Thyroid gland (tissue), 4 donors: ENCODE measurements around the gene ATP5PB. TPM values are rescaled to one million over a fixed set of nuclear protein-coding genes. Genes with fewer than 3 reads are reported as not detected.

Experiments
- DNase-seq, 2 donors: peaks; one replicate each; pipeline ENCODE4 v3.0.0-alpha.2; 2019
- H3K27ac ChIP-seq, 3 donors: fragments of 200-600 bp; sonication (generic); 1 replicate in 2 of 3; 2 replicates in 1 of 3; pipeline ENCODE4 v1.5.1; 2016 to 2019; ENCODE audit warnings: mild to moderate bottlenecking in 1 of 3, moderate library complexity in 1 of 3
- H3K27me3 ChIP-seq: fragments of 200-600 bp; sonication (generic); one replicate; pipeline ENCODE4 v1.5.1; 2019
- H3K36me3 ChIP-seq, 2 donors: fragments of 200-600 bp; sonication (generic); one replicate each; pipeline ENCODE4 v1.5.1; 2016 to 2019
- H3K4me1 ChIP-seq, 2 donors: fragments of 200-600 bp; sonication (generic); one replicate each; pipeline ENCODE4 v1.5.1; 2017 to 2019
- H3K4me3 ChIP-seq, 3 donors: fragments of 200-600 bp; sonication (generic); replicated peaks in 1 of 3; 1 replicate in 2 of 3; 2 replicates in 1 of 3; pipeline ENCODE4 v1.5.1; 2016; ENCODE audit warnings: mild to moderate bottlenecking in 1 of 3
- H3K9me3 ChIP-seq: fragments of 200-600 bp; sonication (generic); one replicate; pipeline ENCODE4 v1.5.1; 2017
- POLR2A ChIP-seq, 2 donors: fragments of 450-650 bp; IDR thresholded peaks; one replicate each; pipeline ENCODE4 v1.6.1; 2017; ENCODE audit warnings: antibody characterized with exemption in 2 of 2, mild to moderate bottlenecking in 2 of 2, moderate library complexity in 1 of 2
- WGBS, 2 donors: methylation state at CpG; one replicate each; pipeline ENCODE4 v1.1.5; 2017; 5-methylcytosine and 5-hydroxymethylcytosine counted together
- intact Hi-C: fragments of 100-400 bp; cut with DNase I; formaldehyde crosslinking; loops from one replicate; pipeline ENCODE4 v1.15.1; 2023
- total RNA-seq, 4 donors: library from RNA; depleted of rRNA; stranded (reverse); fragments of >200 nt; gene quantifications; one replicate each; pipeline ENCODE4 v1.2.3, GENCODE V29; 2016
- TF ChIP-seq, protein P1 (sequence below), 6 experiments: fragments of 200-600 bp in 3 of 6; fragments of 450-650 bp in 3 of 6; sonication (generic) in 3 of 6; IDR thresholded peaks; one replicate each; pipeline ENCODE4 v1.5.1; 2016 to 2019; ENCODE audit warnings: antibody characterized with exemption in 6 of 6, mild to moderate bottlenecking in 2 of 6, inconsistent platforms in 1 of 6, moderate library complexity in 1 of 6

ATP5PB gene
- total RNA-seq, 4 donors from 2014 or later, result 128 to 252 (median 193) TPM

DNA sequence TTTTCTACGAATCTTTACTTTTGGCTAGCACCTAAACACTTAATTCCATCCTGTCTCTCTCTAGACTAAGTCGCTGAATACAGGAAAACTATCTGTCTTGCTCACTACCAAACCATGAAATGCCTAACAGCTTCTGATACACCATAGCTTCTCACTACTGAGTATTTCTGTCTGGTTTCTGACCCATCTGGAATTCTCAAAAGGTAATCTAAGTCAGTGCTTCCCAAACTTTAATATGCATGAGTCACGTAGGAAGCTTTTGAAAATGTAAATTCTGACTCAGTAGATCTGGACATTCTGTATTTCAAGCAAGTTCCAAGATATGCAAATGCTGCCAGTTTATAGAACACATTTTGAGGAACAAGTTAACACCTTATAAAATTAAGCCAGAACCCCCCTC lies 12.5 kb upstream of the ATP5PB start:
- TF ChIP-seq POLR2A (IDR thresholded peaks at IDR 0.05), result no peak
- no peak for DNase-seq
- Histone ChIP-seq H3K27me3 (no peaks in the 10 kb centered on the region), H3K4me1 (no peaks in the 10 kb centered on the region), H3K4me3 (no peak overlapping the region), H3K36me3 (peaks cover 16 to 31% of the 10 kb centered on the region in 2 donors), H3K27ac (no peak overlapping the region), H3K9me3 (no peaks in the 10 kb centered on the region)
- WGBS, 2 donors, result 60 to 77% methylated on average over 3 of the region's 3 CpGs
- intact Hi-C loops, result no loop called here

GRCh38 chr1:111439461-111440351 lies 9.6 kb upstream of the ATP5PB start:
- WGBS, 2 donors, result 91 to 94% methylated on average over 3 of the region's 3 CpGs
- Histone ChIP-seq H3K4me1 (no peaks in the 10 kb centered on the region), H3K27ac (no peak overlapping the region), H3K4me3 (no peak overlapping the region), H3K9me3 (no peaks in the 10 kb centered on the region), H3K36me3 (peaks cover 34 to 57% of the 10 kb centered on the region in 2 donors), H3K27me3 (no peaks in the 10 kb centered on the region)
- intact Hi-C loops, result no loop called here
- DNase-seq, result no peak
- TF ChIP-seq POLR2A (IDR thresholded peaks at IDR 0.05), result no peak
- TF ChIP-seq, protein P1, sequence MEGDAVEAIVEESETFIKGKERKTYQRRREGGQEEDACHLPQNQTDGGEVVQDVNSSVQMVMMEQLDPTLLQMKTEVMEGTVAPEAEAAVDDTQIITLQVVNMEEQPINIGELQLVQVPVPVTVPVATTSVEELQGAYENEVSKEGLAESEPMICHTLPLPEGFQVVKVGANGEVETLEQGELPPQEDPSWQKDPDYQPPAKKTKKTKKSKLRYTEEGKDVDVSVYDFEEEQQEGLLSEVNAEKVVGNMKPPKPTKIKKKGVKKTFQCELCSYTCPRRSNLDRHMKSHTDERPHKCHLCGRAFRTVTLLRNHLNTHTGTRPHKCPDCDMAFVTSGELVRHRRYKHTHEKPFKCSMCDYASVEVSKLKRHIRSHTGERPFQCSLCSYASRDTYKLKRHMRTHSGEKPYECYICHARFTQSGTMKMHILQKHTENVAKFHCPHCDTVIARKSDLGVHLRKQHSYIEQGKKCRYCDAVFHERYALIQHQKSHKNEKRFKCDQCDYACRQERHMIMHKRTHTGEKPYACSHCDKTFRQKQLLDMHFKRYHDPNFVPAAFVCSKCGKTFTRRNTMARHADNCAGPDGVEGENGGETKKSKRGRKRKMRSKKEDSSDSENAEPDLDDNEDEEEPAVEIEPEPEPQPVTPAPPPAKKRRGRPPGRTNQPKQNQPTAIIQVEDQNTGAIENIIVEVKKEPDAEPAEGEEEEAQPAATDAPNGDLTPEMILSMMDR (IDR thresholded peaks at IDR 0.05), result no peak

- Histone ChIP-seq H3K27ac (no peak overlapping the region), H3K9me3 (no peaks in the 10 kb centered on the region), H3K27me3 (no peaks in the 10 kb centered on the region), H3K4me1 (no peaks in the 10 kb centered on the region), H3K4me3 (no peak overlapping the region), H3K36me3 (peaks cover 43 to 63% of the 10 kb centered on the region in 2 donors)
- peak in 1 of 2 donors; percentile 3 for DNase-seq
- intact Hi-C loops, result no loop called here
- WGBS, 2 donors, result 75 to 83% methylated on average over 9 of the region's 9 CpGs
- TF ChIP-seq, protein P1 (IDR thresholded peaks at IDR 0.05), result peak in 1 of 6 experiments; percentile 19
- TF ChIP-seq POLR2A (IDR thresholded peaks at IDR 0.05), result no peak
Measured at GRCh38 chr1:111441573-111442192, 7.6 kb upstream of the ATP5PB start.

- WGBS, 2 donors, result 91 to 92% methylated on average over 4 of the region's 4 CpGs
- Histone ChIP-seq H3K9me3 (no peaks in the 10 kb centered on the region), H3K36me3 (peaks cover 43 to 63% of the 10 kb centered on the region in 2 donors), H3K27ac (no peak overlapping the region), H3K4me3 (no peak overlapping the region), H3K4me1 (no peaks in the 10 kb centered on the region), H3K27me3 (no peaks in the 10 kb centered on the region)
- intact Hi-C loops, result no loop called here
- no peak for DNase-seq
- TF ChIP-seq POLR2A (IDR thresholded peaks at IDR 0.05), result no peak
- TF ChIP-seq, protein P1 (IDR thresholded peaks at IDR 0.05), result no peak
Measured at GRCh38 chr1:111442457-111442856, 6.8 kb upstream of the ATP5PB start.

GRCh38 chr1:111444031-111444430 lies 5.2 kb upstream of the ATP5PB start:
- H3K4me3 ChIP-seq, result no peak overlapping the region
- H3K27me3 ChIP-seq, result no peaks in the 10 kb centered on the region
- TF ChIP-seq, protein P1 (IDR thresholded peaks at IDR 0.05), result no peak
- no peak for TF ChIP-seq POLR2A (IDR thresholded peaks at IDR 0.05)
- DNase-seq, result no peak
- 87 to 92% methylated on average over 3 of the region's 3 CpGs for WGBS, 2 donors
- H3K36me3 ChIP-seq, result peaks cover 35 to 58% of the 10 kb centered on the region in 2 donors
- no peaks in the 10 kb centered on the region for H3K9me3 ChIP-seq
- H3K4me1 ChIP-seq, result peaks cover 0 to 8% of the 10 kb centered on the region in 2 donors
- intact Hi-C loops, result no loop called here
- H3K27ac ChIP-seq, result no peak overlapping the region
